ENCODE data around the gene VKORC1L1. TPM values are rescaled to one million over a fixed set of nuclear protein-coding genes. Genes with fewer than 3 reads are reported as not detected.
"Not testable (repeated sequence)": the region's sequence is repeated elsewhere in the genome, so short reads cannot be mapped to it uniquely, and the experiment has no call there.

VKORC1L1 gene
- total RNA-seq, 1 experiment from 2014 or later, result 3.0 TPM

DNA sequence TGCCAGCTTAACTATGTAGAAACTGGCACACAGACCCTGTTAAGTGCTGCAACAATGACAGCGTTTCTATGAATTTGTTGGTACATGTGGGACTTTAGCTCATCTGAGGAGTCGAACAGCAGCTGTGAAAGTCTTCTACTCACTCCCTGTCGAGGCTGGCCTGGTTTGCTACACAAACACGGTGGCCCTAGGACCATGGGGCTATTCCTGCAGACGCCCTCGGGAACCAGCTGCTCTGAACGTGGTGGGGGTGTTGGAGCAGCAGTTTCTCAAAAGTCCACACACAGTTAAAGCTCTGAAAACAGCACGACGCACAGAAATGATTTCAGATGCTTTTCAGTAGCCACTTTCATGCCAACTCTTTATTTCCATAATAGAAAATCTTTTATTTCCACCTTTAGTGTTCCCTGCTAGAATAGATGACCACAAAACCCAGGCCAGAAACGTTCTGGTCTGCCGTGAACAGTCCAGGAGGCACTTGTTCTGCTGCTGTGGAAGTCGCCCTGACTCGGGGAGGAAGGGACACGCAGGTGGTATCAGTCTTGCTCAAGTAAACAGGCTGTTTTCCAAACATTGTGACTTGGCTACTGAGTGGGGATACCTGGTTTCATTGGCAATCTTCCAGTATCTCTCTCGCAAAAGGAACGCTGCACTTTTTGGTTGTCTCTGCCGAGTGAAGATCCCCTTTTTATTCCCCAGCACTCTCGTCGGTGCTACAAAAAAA lies 87.6 kb downstream of the VKORC1L1 start:
- Histone ChIP-seq H3K9me3 (no peaks in the 10 kb centered on the region), H3K4me3 (no peak overlapping the region), H3K36me3 (peaks cover 33% of the 10 kb centered on the region), H3K27me3 (no peaks in the 10 kb centered on the region)
- no peak for DNase-seq

DNA sequence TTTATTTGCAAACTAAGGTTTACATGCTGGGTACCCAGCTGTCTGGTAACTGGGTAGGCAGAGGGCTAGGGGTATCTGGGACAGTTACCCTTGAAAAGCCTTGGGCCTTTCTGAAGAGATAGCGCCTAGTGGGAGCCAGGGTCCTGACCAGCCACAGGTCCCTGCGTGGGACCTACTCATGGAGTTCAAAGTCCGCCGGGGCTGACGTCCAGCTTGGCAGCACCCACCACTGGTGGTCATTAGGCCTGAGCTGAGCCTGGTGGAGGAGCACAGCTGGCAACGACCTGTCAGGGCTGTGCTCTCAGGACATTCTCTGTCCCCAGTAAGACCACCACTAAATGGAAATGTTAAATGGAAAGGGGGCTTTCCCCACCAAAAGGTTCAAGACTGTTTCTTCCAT lies 89.2 kb downstream of the VKORC1L1 start:
- Histone ChIP-seq H3K27me3 (no peaks in the 10 kb centered on the region), H3K4me3 (no peak overlapping the region), H3K36me3 (peaks cover 28% of the 10 kb centered on the region), H3K9me3 (no peaks in the 10 kb centered on the region)
- DNase-seq, result no peak

DNA sequence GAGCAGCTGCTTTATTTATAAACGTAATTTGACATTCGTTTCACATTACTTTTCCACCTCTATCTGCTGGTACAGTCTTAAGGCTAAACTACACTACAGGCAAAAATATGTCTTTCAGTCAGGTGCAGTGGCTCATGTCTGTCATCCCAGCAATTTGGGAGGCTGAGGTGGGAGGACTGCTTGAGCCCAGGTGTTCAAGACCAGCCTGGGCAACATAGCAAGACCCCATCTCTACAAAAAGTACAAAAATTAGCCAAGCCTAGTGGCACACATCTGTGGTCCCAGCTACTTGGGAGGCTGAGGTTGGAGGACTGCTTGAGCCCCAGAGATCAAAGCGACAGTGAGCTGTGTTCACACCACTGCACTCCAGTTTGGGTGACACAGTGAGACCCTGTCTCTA lies 91.8 kb downstream of the VKORC1L1 start:
- H3K4me3 ChIP-seq, H3K9me3 ChIP-seq, H3K27me3 ChIP-seq, DNase-seq: not testable (repeated sequence)
- peaks cover 23% of the 10 kb centered on the region for H3K36me3 ChIP-seq

GRCh38 chr7:65966146-65966545 lies 93.3 kb downstream of the VKORC1L1 start:
- DNase-seq, result no peak
- Histone ChIP-seq H3K36me3 (peaks cover 11% of the 10 kb centered on the region), H3K9me3 (no peaks in the 10 kb centered on the region), H3K4me3 (no peak overlapping the region), H3K27me3 (no peaks in the 10 kb centered on the region)

DNA sequence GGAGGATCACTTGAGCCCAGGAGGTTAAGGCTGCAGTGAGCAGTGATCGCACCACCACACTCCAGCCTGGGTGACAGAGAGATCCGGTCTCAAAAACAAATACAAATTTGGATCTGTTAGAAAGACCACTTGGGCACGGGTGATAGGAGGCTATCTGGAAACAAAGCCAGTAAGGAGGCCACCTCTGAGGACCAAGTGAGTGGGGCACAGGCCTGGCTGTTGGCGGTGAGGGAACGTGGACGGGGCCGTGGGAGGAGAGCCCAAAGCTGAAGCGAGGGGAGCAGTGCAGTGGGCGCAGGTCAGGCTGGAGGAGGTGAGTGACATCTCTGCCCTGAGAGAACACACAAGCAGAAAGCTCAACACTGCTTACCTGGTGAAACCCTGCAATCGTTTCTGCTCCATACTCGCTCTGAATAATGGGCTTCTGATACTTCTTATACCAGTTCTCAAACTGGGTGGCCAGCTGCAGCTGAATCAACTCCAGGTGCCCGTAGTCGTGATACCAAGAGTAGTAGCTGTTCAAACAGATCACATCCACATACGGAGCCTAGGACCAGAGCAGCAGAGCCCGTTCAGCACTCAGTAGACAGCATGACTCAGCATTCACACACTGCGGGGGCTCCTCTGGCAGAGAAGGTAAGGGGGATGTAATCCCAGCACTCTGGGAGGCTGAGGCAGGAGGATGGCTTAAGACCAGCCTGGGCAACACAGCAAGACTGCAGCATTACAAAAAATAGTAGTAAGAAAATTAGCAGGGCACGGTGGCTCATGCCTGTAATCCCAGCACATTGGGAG lies 94.7 kb downstream of the VKORC1L1 start:
- no peaks in the 10 kb centered on the region for H3K9me3 ChIP-seq
- no peak overlapping the region for H3K4me3 ChIP-seq
- H3K36me3 ChIP-seq, result peaks cover 10% of the 10 kb centered on the region
- no peak for DNase-seq
- no peaks in the 10 kb centered on the region for H3K27me3 ChIP-seq

DNA sequence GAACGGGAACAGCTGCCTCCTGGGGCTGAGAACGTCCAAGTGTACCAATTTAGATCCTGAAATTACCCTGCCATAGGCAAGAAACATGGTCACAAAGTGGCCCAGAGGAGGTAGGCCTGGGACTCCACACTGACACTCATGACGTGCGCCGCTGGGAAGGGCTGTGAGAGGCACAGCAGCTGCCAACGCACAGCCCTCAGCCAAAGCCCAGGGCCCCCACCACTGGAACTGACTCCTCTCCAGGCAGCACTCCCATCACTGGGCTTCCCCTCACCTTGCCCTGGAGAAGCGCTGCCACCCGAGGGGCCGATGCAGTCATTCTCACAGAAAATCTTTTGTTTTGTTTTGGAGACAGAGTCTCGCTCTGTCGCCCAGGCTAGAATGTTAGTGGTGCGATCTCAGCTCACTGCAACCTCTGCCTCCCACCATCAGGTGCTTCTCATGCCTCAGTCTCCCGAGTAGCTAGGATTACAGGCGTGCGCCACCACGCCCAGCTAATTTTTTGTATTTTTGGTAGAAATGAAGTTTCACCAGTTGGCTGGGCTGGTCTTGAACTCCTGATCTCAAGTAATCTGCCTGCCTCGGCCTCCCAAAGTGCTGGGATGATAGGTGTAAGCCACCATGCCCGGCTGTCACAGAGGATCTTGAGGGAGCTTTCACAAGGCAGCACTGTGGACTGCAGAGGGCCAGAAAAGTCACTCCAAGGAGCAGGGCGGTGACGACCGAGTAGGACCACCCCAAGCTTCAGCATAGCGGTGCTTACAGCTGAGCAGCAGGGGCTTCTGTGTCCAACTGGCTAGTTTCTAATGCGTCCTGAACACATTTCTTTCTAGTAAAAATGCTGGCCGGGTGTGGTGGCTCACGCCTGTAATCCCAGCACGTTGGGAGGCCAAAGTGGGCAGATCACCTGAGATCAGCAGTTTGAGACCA lies 95.6 kb downstream of the VKORC1L1 start:
- Histone ChIP-seq H3K4me3 (no peak overlapping the region), H3K27me3 (no peaks in the 10 kb centered on the region), H3K9me3 (no peaks in the 10 kb centered on the region), H3K36me3 (peaks cover 7% of the 10 kb centered on the region)
- DNase-seq, result no peak

- H3K9me3 ChIP-seq, result no peaks in the 10 kb centered on the region
- no peaks in the 10 kb centered on the region for H3K27me3 ChIP-seq
- no peak for DNase-seq
- no peak overlapping the region for H3K4me3 ChIP-seq
- peaks cover 4% of the 10 kb centered on the region for H3K36me3 ChIP-seq
These were observed 98.1 kb downstream of the VKORC1L1 start for GRCh38 chr7:65971021-65971420.

DNA sequence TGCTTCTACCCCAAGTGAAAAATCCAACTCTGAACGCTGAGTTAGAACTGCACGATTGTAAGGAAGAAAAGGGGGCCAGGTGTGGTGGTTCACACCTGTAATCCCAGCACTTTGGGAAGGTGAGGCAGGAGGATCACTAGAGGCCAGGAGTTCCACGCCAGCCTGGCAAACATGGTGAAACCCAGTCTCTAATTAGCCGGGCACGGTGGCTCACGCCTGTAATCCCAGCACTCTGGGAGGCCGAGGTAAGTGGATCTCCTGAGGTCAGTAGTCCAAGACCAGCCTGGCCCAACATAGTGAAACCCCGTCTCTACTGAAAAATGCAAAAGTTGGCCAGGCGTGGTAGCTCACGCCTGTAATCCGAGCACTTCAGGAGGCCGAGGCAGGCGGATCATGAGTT lies 100.1 kb downstream of the VKORC1L1 start:
- Histone ChIP-seq H3K4me3 (no peak overlapping the region), H3K36me3 (peaks cover 4% of the 10 kb centered on the region; the same call in 1 of the 2 replicates), H3K9me3 (no peaks in the 10 kb centered on the region), H3K27me3 (no peaks in the 10 kb centered on the region)
- no peak for DNase-seq

DNA sequence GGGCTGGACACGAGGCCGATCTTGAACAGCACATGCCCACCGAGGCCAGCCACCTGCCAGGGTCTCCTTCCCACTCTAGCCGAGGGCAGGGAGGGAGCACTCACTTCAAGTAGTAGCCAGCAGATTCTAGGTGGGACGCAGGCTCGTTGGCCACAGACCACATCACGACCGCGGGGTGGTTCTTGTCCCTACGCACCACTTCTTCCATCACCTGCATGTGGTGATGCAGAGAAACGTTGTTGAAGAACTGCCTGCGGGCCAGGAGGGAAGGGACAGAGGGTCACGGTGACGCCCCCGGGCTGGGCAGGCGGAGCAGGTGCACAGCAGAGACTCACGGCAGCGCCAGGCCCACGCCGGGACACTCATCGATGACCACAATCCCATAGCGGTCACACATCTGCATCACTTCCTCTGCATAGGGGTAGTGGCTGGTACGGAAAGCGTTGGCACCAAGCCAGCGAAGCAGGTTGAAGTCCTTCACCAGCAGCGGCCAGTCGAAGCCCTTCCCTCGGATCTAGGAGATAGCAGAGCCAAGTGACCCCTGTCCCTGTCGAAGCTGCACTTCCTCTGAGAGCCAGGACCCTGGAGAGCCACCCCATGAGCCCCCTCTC lies 101.4 kb downstream of the VKORC1L1 start:
- Histone ChIP-seq H3K9me3 (no peaks in the 10 kb centered on the region), H3K27me3 (no peaks in the 10 kb centered on the region), H3K4me3 (no peak overlapping the region), H3K36me3 (peaks cover 3% of the 10 kb centered on the region; the same call in 1 of the 2 replicates)
- DNase-seq, result no peak

DNA sequence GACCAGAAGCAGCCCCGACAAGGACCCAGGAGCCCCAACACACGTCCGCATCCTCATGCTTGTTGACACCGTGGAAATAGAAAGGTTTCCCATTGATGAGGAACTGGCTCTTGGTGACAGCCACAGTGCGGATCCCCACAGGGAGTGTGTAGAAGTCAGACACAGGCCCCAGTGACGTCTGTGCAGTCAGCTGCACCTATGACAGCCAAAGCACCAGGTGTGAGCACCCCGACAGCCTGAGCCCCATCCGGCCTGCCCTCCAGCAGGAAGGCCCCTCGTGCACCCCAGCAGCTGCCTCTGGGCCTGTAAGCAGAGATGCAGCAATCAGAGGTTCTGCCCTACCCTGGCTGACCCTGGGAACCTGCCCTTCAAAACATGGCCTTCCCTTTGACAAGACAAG lies 102.0 kb downstream of the VKORC1L1 start:
- Histone ChIP-seq H3K4me3 (no peak overlapping the region), H3K36me3 (no peaks in the 10 kb centered on the region; the same call in 1 of the 2 replicates), H3K9me3 (no peaks in the 10 kb centered on the region), H3K27me3 (no peaks in the 10 kb centered on the region)
- DNase-seq, result no peak

DNA sequence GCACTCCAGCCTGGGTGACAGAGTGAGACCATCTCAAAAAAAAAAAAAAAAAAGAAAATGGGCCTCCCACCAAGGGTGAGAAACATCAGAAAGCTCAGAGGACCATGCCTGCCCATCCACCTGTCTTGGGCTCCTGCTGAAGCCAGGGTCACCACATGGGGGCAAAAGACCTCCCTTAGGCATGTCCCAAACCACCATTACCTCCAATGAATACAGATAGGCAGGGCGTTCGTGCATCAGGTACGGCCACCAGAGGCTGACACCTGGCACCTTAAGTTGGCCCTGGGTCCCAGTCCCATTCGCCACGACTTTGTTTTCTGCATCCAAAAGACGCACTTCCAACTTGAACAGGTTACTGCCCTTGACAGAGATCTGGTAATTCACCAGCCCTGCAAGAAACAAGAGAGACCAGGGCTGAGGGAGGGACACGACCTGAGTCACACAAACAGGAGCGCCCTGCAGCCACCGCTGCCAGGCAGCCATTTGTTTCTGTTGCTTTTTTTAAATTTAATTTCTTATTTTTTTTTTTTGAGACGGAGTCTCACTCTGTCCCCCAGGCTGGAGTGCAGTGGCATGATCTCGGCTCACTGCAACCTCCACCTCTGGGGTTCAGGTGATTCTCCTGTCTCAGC lies 103.1 kb downstream of the VKORC1L1 start:
- H3K36me3 ChIP-seq, result no peaks in the 10 kb centered on the region; the same call in 1 of the 2 replicates
- H3K4me3 ChIP-seq, result no peak overlapping the region
- no peaks in the 10 kb centered on the region for H3K9me3 ChIP-seq
- H3K27me3 ChIP-seq, result no peaks in the 10 kb centered on the region
- no peak for DNase-seq

- H3K36me3 ChIP-seq, result no peaks in the 10 kb centered on the region; the same call in 1 of the 2 replicates
- no peak for DNase-seq
- no peak overlapping the region for H3K4me3 ChIP-seq
- no peaks in the 10 kb centered on the region for H3K9me3 ChIP-seq
- H3K27me3 ChIP-seq, result no peaks in the 10 kb centered on the region
These were observed 103.9 kb downstream of the VKORC1L1 start for GRCh38 chr7:65976659-65977196.

DNA sequence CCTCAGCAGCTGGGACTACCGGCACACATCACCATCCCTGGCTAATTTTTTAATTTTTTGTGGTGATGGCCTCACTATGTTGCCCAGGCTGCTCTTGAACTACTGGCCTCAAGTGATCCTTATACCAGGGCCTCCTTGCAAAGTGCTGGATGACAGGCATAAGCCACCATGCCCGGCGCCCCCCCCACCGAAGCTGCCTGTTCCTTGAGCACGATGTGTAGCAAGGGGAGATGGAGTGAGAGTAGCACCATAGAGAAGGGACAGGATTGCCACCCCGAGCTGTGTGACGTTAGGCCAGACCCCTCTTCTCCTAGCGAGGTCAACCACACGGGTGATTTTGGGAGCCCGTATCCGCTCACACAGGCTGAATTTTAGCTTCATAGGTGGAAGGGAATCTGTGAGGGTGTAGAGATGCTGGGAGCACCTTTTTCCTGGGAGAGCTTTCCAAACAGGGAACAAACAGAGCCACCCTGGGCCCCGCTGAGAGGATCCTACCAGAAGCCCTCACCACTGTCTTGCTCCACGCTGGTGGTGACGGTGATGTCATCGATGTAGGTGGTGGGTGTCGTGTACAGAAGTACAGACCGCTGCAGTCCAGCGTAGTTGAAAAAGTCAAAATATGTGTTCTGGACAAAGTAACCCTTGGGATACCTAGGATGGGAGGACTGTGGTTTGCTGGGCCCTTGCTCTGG lies 106.2 kb downstream of the VKORC1L1 start:
- H3K27me3 ChIP-seq, result no peaks in the 10 kb centered on the region
- H3K4me3 ChIP-seq, result no peak overlapping the region
- H3K9me3 ChIP-seq, result no peaks in the 10 kb centered on the region
- no peak for DNase-seq
- no peaks in the 10 kb centered on the region; the same call in 1 of the 2 replicates for H3K36me3 ChIP-seq

GRCh38 chr7:65979583-65980477 lies 107.0 kb downstream of the VKORC1L1 start:
- no peak for DNase-seq
- H3K36me3 ChIP-seq, result no peaks in the 10 kb centered on the region; the same call in 1 of the 2 replicates
- H3K9me3 ChIP-seq, result no peaks in the 10 kb centered on the region
- no peaks in the 10 kb centered on the region for H3K27me3 ChIP-seq
- no peak overlapping the region for H3K4me3 ChIP-seq

Data from MG63 (cell line).